GM23248 (cell line): ENCODE measurements around the gene VPS54. TPM values are rescaled to one million over a fixed set of nuclear protein-coding genes. Genes with fewer than 3 reads are reported as not detected.
"Not testable (repeated sequence)": the region's sequence is repeated elsewhere in the genome, so short reads cannot be mapped to it uniquely, and the experiment has no call there.

Experiments
- DNase-seq: peaks from one replicate; pipeline ENCODE4 v3.0.0-alpha.2; 2015
- H2AFZ ChIP-seq: fragments of 200-600 bp; sonication (generic); 2 replicates; pipeline ENCODE4 v1.6.1; 2016; ENCODE audit warnings: antibody characterized with exemption
- H3F3A ChIP-seq: fragments of 200-600 bp; sonication (generic); 2 replicates; pipeline ENCODE4 v1.6.1; 2016; ENCODE audit warnings: mild to moderate bottlenecking, antibody characterized with exemption, mixed run types; ENCODE audit not compliant: insufficient read depth
- H3K27ac ChIP-seq: fragments of 200-600 bp; sonication (generic); 2 replicates; pipeline ENCODE4 v1.5.1; 2016; ENCODE audit warnings: mild to moderate bottlenecking
- H3K27me3 ChIP-seq: fragments of 200-600 bp; sonication (generic); replicated peaks from 2 replicates; pipeline ENCODE4 v1.6.1; 2016; ENCODE audit warnings: mild to moderate bottlenecking; ENCODE audit not compliant: insufficient read depth
- H3K36me3 ChIP-seq: fragments of 200-600 bp; sonication (generic); 2 replicates; pipeline ENCODE4 v1.6.1; 2016; ENCODE audit warnings: low read depth, mild to moderate bottlenecking
- H3K4me1 ChIP-seq: fragments of 200-600 bp; sonication (generic); 2 replicates; pipeline ENCODE4 v1.6.1; 2016; ENCODE audit warnings: mild to moderate bottlenecking; ENCODE audit not compliant: insufficient read depth
- H3K4me2 ChIP-seq: fragments of 200-600 bp; sonication (generic); one replicate; pipeline ENCODE4 v1.6.1; 2016; ENCODE audit warnings: mild to moderate bottlenecking; ENCODE audit not compliant: unreplicated experiment
- H3K4me3 ChIP-seq: fragments of 200-600 bp; sonication (generic); 2 replicates; pipeline ENCODE4 v1.5.1; 2016; ENCODE audit warnings: mild to moderate bottlenecking
- H3K79me2 ChIP-seq: fragments of 200-600 bp; sonication (generic); 2 replicates; pipeline ENCODE4 v1.6.1; 2016; ENCODE audit warnings: mild to moderate bottlenecking; ENCODE audit not compliant: insufficient read depth
- H3K9ac ChIP-seq: fragments of 200-600 bp; sonication (generic); 2 replicates; pipeline ENCODE4 v1.6.1; 2016; ENCODE audit warnings: mild to moderate bottlenecking
- H3K9me2 ChIP-seq: fragments of 200-600 bp; sonication (generic); 2 replicates; pipeline ENCODE4 v1.6.1; 2016; ENCODE audit warnings: mixed run types, mild to moderate bottlenecking, moderate library complexity; ENCODE audit not compliant: insufficient read depth
- H3K9me3 ChIP-seq: fragments of 200-600 bp; sonication (generic); one replicate; pipeline ENCODE4 v1.6.1; 2017; ENCODE audit warnings: low read depth
- H4K20me1 ChIP-seq: fragments of 200-600 bp; sonication (generic); 2 replicates; pipeline ENCODE4 v1.6.0; 2016; ENCODE audit not compliant: insufficient read depth
- EZH2 ChIP-seq: fragments of 200-600 bp; sonication (generic); IDR thresholded peaks from 2 replicates; pipeline ENCODE4 v1.6.1; 2018; ENCODE audit warnings: antibody characterized with exemption, mild to moderate bottlenecking; ENCODE audit not compliant: insufficient read depth, poor library complexity, severe bottlenecking
- EZH2phosphoT487 ChIP-seq: fragments of 200-600 bp; sonication (generic); IDR thresholded peaks from 2 replicates; pipeline ENCODE4 v1.6.1; 2018; ENCODE audit warnings: antibody characterized with exemption, moderate library complexity, mild to moderate bottlenecking, low read depth; ENCODE audit not compliant: insufficient read depth
- whole genome bisulfite sequencing, 2 experiments: methylation state at CpG; one replicate each; pipeline ENCODE4 v1.1.6; 2015 to 2017; ENCODE audit warnings: low lambda C conversion rate in 2 of 2, low coverage in 1 of 2; ENCODE audit errors: missing lambda C conversion rate in 2 of 2; 5-methylcytosine and 5-hydroxymethylcytosine counted together
- in situ Hi-C: fragments of 300-500 bp; cut with MboI; formaldehyde crosslinking; loops from 2 replicates; pipeline ENCODE4 v1.15.0; 2020
- polyA plus RNA-seq: library from polyadenylated mRNA; unstranded; fragments of >200 nt; fragmentation: Nextera tagmentation; extraction: Ambion mirVana; gene quantifications from 2 replicates; pipeline ENCODE4 v1.2.1, GENCODE V29; 2016
- total RNA-seq: library from RNA; depleted of rRNA; stranded (reverse); fragments of >200 nt; shearing (Covaris generic); gene quantifications from 2 replicates; pipeline ENCODE4 v1.2.3, GENCODE V29; 2014

VPS54 gene
- total and polyA plus RNA-seq, 2 experiments from 2014 or later: 6.5 to 12.9 TPM

GRCh38 chr2:63992061-63992685, 27.1 kb downstream of the VPS54 start:
- Histone ChIP-seq H3K9me2 (no peaks in the 10 kb centered on the region), H4K20me1 (peaks cover 8% of the 10 kb centered on the region; the same call in 1 of the 2 replicates), H3K27me3 (no peaks in the 10 kb centered on the region), H3K27ac (no peak overlapping the region), H3K4me1 (peaks cover 6% of the 10 kb centered on the region; the same call in 1 of the 2 replicates), H3K9me3 (no peaks in the 10 kb centered on the region), H3K36me3 (no peaks in the 10 kb centered on the region), H3F3A (peaks cover 11% of the 10 kb centered on the region), H2AFZ (no peak overlapping the region), H3K4me3 (no peak overlapping the region), H3K4me2 (no peak overlapping the region), H3K9ac (no peak overlapping the region), H3K79me2 (peaks cover 92% of the 10 kb centered on the region)
- in situ Hi-C loops: no loop called here
- WGBS, 2 experiments: 85 to 89% methylated on average over 13 of the region's 13 CpGs
- DNase-seq: no peak
- TF ChIP-seq EZH2phosphoT487 (no peak), EZH2 (no peak)

GRCh38 chr2:63991173-63991999, 27.8 kb downstream of the VPS54 start:
- 97 to 99% methylated on average over 12 of the region's 12 CpGs for WGBS, 2 experiments

GRCh38 chr2:63990072-63990471, 29.2 kb downstream of the VPS54 start:
- peaks cover 2% of the 10 kb centered on the region; the same call in 1 of the 2 replicates for H4K20me1 ChIP-seq
- H3K9me3 ChIP-seq: no peaks in the 10 kb centered on the region
- no peak overlapping the region for H3K27ac ChIP-seq
- no peaks in the 10 kb centered on the region for H3K36me3 ChIP-seq
- peaks cover 91% of the 10 kb centered on the region for H3K79me2 ChIP-seq
- no peak for TF ChIP-seq EZH2
- no peak for TF ChIP-seq EZH2phosphoT487
- peaks cover 7% of the 10 kb centered on the region for H3K4me1 ChIP-seq
- WGBS, 2 experiments: 95 to 96% methylated on average over 12 of the region's 12 CpGs
- no peak overlapping the region for H3K4me3 ChIP-seq
- no peaks in the 10 kb centered on the region for H3K9me2 ChIP-seq
- DNase-seq: no peak
- no peaks in the 10 kb centered on the region for H3K27me3 ChIP-seq
- no peak overlapping the region for H3K9ac ChIP-seq
- H2AFZ ChIP-seq: no peak overlapping the region
- H3F3A ChIP-seq: peaks cover 2% of the 10 kb centered on the region
- in situ Hi-C loops: no loop called here
- no peak overlapping the region for H3K4me2 ChIP-seq

More at GRCh38 chr2:63991173-63991999, 27.8 kb downstream of the VPS54 start:
- H2AFZ ChIP-seq, H3K9ac ChIP-seq, H3K36me3 ChIP-seq, H3K4me1 ChIP-seq, H3K4me2 ChIP-seq, H3K27ac ChIP-seq, H3K4me3 ChIP-seq, H4K20me1 ChIP-seq, DNase-seq, in situ Hi-C loops, H3K27me3 ChIP-seq, H3K9me2 ChIP-seq, H3K9me3 ChIP-seq: not testable (repeated sequence)
- Histone ChIP-seq H3K79me2 (peaks cover 93% of the 10 kb centered on the region), H3F3A (peaks cover 11% of the 10 kb centered on the region)

- H3K4me3 ChIP-seq, DNase-seq, H3K27ac ChIP-seq, H3K9me2 ChIP-seq, H3F3A ChIP-seq, H3K9ac ChIP-seq, H3K36me3 ChIP-seq, H3K9me3 ChIP-seq, H3K27me3 ChIP-seq, in situ Hi-C loops, H4K20me1 ChIP-seq, H2AFZ ChIP-seq, H3K4me2 ChIP-seq, H3K4me1 ChIP-seq: not testable (repeated sequence)
- 91 to 93% methylated on average over 12 of the region's 12 CpGs for WGBS, 2 experiments
- H3K79me2 ChIP-seq: peaks cover 86% of the 10 kb centered on the region
Measured at GRCh38 chr2:63988842-63989436, 30.3 kb downstream of the VPS54 start.
